Astrocyte of the spinal cord (primary cell): ENCODE results near the gene TRPM8.
A peak's percentile ranks its signal among the peaks of the same experiment; 100 is the strongest.

Source experiments
- DNase-seq: peaks from one replicate; pipeline ENCODE4 v3.0.0; 2011; ENCODE audit warnings: low read depth, low spot score
- H3K4me3 ChIP-seq: 2 replicates; pipeline ENCODE4 v1.5.1; 2011; ENCODE audit warnings: low read depth, mild to moderate bottlenecking, low read length, moderate library complexity
- in situ Hi-C: cut with HindIII; loops from 2 replicates; pipeline ENCODE4 v1.10.0; 2017; ENCODE audit warnings: low sequenced_read_pairs
- TF ChIP-seq, protein P1 (sequence below): IDR thresholded peaks from 2 replicates; pipeline ENCODE4 v1.5.1; 2012; ENCODE audit warnings: low read depth, mild to moderate bottlenecking, low read length, inconsistent platforms

The TRPM8 gene

DNA sequence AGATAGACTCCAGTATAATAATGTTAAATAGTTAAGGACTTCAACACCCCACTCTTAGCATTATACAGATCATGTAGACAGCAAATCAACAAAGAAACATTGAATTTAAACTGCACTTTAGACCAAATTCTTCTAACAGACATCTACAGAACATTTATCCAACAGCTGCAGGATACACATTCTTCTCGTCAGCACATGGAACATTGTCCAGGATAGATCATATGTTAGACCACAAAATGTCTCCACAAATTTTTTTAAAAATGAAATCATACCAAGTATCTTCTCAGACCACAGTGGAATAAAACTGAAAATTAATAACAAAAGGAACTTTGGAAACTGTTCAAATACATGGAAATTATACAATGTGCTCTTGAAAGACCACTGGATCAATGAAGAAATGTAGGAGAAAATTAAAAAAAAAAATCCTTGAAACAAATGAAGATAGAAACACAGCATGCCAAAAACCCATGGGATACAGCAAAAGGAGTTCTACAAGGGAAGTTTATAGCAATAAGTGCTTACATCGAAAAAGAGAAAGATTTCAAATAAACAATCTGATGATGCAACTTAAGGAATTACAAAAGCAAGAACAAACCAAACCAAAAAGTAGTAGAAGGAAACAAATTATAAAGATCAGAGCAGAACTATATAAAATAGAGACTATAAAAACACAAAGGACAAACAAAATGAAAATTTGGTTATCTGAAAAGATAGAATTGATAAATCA is 121.1 kb downstream of the TRPM8 start:
- in situ Hi-C loops = no loop called here
- no peak for DNase-seq
- TF ChIP-seq, protein P1, sequence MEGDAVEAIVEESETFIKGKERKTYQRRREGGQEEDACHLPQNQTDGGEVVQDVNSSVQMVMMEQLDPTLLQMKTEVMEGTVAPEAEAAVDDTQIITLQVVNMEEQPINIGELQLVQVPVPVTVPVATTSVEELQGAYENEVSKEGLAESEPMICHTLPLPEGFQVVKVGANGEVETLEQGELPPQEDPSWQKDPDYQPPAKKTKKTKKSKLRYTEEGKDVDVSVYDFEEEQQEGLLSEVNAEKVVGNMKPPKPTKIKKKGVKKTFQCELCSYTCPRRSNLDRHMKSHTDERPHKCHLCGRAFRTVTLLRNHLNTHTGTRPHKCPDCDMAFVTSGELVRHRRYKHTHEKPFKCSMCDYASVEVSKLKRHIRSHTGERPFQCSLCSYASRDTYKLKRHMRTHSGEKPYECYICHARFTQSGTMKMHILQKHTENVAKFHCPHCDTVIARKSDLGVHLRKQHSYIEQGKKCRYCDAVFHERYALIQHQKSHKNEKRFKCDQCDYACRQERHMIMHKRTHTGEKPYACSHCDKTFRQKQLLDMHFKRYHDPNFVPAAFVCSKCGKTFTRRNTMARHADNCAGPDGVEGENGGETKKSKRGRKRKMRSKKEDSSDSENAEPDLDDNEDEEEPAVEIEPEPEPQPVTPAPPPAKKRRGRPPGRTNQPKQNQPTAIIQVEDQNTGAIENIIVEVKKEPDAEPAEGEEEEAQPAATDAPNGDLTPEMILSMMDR = no peak
- no peak overlapping the region for H3K4me3 ChIP-seq

DNA sequence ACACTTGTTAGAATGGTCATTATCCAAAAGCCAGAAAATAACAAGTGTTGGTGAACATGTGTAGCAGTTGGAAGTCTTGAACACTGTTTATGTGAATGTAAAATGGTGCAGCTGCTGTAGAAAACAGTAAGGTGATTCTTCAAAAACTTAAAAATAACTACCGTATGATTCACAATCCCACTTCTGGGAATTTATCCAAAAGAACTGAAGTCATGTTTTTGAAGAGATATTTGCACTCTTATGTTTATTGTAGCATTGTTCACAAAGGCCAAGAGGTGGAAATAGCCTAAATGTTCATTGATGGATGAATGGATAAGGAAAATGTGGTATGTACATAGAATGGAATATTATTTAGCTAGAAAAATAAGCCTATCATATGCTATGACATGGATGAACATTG is 127.0 kb downstream of the TRPM8 start:
- in situ Hi-C loops = no loop called here
- DNase-seq = peak; percentile 96
- TF ChIP-seq, protein P1 = no peak
- no peak overlapping the region for H3K4me3 ChIP-seq

DNA sequence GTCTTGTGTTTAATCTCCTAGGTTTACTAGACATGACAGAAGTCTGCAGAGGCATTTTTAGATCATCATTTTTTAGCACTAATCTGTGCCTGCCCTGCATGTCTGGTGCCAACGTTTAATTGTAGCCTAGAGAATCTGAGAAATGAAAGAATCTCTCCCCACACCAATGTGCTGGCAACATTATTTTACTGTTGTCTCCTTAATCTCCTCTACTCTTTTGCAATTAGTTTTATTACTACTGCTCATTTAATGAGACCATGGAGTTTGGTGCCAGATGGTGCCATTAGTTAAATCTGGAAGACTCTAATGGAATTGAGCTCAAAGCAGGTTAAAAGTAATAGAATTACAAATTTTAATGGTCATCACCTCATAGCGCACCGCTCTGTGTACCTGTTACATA is 129.3 kb downstream of the TRPM8 start:
- no peak for DNase-seq
- in situ Hi-C loops = no loop called here
- no peak overlapping the region for H3K4me3 ChIP-seq
- TF ChIP-seq, protein P1 = no peak

DNA sequence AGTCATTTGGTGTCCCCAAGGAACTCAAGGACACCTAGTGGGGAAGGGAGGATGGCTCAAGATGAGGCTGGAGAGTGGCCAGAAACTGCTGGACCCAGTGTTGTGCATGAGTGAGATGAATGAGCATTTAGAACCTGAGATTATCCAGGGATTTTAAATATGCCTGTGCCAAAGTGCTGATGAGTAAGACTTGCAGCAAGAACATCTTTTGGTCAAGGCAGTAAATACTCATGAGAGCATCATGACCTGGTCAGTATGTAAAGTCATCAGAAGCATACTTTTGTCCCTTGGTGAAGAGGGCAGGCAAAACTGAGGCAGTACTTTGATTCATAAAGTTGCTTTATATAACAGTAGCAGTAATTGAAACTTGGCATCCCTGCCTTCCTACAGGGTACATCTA is 130.2 kb downstream of the TRPM8 start:
- in situ Hi-C loops = no loop called here
- DNase-seq = no peak
- no peak overlapping the region for H3K4me3 ChIP-seq
- TF ChIP-seq, protein P1 = no peak

DNA sequence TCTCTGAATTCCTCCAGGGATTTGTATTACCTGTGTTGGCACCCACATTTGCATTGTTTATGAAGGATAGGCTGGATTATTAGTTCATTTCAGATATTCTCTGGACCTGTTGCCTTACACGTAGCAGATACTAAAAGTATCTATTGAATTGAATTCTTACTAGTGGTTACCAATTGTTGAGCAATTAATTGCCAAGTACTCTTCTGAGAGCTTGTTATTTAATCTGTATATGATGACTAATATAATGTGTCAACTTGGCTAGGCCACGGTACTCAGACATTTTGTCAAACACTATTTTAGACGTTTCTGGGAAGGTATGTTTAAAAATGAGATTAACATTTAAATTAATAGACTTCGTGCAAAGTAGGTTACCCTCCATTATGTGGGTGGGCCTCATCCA is 130.9 kb downstream of the TRPM8 start:
- TF ChIP-seq, protein P1 = no peak
- in situ Hi-C loops = no loop called here
- no peak overlapping the region for H3K4me3 ChIP-seq
- no peak for DNase-seq

DNA sequence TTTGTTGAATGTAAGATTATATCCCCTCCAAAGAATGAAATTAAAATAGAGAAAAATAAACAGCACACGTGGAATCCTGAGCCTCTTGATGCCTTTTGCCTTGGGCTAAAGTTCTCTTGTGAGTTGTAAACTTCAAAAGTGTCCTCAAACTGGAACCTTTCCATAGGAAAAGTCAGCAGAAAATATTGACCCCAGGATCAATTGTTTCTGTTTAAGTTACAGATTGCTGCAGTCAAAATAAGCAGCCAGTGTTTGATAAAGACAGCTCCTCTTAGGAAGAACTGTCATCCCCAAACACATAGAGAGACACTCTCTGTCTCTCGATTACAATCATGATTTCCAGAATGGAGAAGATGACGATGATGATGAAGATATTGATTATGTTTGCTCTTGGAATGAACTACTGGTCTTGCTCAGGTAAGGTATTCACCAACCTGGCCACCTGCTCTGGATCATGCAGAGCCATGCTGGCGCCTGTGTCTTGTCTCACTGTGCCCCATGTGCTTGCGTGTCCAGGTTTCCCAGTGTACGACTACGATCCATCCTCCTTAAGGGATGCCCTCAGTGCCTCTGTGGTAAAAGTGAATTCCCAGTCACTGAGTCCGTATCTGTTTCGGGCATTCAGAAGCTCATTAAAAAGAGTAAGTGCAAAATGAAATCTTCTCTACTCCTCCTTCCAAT is 133.4 kb downstream of the TRPM8 start, which contains the start of gene SPP2:
SPP2 (plus strand) TSS at position 248 of the 681 bp plus-strand sequence; CDS start at position 333, 85 bp downstream.
- no peak for DNase-seq
- TF ChIP-seq, protein P1 = no peak
- in situ Hi-C loops = no loop called here
- no peak within 1 kb of the TSS for H3K4me3 ChIP-seq
